MV-4-11 (cell line): Measurements from ENCODE around the gene PDZD2.
"Not testable (repeated sequence)": the region's sequence is repeated elsewhere in the genome, so short reads cannot be mapped to it uniquely, and the experiment has no call there.

ENCODE experiments used
- DNase-seq: peaks from one replicate; lab custom pipeline; 2025; lab: John Stamatoyannopoulos, UW

PDZD2 gene

DNA sequence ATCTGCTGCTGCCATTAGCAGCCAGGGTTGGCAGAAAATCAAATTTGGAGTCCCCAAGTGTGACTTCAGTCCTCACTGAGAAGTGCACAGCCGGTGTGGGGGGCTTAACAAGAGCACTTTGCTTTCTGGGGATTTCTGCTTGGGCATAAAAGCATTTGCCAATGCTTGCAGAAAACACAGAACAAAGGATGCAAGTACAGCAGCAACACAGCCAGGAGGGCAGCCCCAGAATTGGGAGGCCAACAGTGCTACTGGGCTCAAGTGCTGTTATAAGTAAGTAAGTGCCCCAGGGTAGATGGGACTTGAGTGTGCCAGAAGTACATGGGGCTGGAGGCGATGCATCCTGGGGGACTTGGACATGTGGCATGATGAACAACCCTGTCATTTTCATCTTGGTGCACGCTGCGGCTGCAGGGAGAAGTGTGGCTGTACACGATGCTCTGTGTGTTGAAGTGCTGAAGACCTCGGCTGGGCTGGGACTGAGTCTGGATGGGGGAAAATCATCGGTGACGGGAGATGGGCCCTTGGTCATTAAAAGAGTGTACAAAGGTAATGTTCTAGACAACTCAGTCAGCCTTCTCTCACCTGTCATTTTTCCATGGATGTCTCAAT, 461.9 kb downstream of the PDZD2 start:
- DNase-seq = no peak

DNA sequence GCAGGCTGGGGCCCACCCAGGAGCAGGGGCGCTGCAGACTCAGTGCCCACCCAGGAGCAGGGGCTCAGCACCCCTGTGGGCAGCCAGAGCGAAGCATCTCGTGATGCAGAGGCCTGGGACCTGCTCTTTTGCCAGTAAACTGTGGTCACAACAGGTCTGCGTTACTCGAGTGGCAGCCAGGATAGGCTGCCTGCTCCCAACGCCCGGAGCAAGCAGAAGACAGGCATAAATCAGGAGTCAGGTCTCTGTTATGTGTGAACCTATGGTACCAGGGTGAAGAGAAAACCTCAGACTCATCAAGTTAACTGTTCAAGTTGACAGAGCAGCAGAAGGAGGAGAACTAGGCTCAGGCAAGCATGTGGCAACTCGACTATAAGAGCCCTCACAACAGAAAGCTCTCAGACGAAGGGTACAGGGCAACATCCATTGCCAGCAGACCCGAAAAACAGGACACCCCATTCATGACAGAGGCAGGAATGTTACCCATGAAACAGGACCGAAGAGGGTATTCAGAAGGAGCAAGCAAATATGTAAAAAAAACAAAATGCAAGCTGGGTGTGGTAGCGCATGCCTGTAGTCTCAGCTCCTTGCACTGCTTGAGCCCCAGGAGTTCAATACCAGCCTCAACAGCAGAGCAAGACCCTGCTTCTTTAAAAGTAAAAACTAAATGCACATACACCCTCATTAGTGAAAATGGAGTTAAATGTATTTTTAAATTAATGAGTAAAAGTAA, 463.5 kb downstream of the PDZD2 start:
- no peak for DNase-seq

DNA sequence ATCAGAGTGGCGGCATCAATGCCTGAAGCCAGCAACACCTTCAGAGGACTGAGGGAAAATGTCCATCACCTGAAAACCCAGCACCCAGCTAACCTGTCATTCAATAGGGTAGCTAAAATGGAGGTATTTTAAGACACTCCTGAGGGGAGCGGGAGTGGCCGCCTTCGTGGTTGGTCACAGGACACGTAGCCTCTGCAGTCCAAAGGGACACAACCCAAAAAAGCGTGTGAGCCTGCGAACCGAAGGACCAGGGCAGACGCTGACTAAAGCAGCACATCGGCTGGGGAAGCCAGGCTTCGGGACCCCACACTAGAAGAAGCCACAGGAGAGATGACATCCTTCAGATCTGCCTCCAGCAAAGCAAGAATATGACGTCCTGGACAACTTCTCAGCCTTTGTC, 464.6 kb downstream of the PDZD2 start:
- no peak for DNase-seq

DNA sequence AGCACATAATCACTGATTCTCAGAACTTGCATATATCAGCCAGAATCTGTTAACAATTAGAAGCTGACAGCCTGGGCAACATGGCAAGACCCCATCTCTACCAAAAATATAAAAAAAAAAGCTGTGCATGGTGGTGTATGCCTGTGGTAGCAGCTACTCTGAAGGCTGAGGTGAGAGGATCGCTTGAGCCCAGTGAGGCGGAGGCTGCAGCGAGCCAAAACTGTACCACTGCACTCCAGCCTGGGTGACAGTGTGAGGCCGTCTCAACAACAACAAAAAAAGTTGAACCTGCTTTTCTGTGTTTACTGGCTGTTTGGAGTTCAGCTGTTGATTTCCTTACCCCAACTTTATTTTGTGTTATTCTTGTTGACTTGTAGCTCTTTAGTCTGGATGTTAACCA, 468.4 kb downstream of the PDZD2 start:
- no peak for DNase-seq

DNA sequence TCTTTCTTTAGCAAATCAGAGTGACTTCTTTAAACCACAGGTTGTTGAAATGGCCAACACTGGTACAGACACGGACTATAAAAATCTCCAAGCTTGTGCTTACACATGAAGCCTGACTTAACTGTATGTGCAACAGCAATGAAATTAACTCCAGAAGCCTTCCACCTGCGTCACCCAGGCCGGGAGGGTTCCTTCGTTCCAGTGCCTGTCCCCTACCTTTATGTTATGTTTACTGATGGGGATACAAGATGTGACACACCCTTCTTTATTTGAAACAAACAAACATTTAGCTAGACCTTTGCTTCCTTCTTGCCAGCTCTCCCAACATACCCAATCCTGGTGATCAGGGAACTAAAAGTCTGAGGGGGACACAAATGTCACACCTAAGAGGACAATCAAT, 469.2 kb downstream of the PDZD2 start:
- no peak for DNase-seq

DNA sequence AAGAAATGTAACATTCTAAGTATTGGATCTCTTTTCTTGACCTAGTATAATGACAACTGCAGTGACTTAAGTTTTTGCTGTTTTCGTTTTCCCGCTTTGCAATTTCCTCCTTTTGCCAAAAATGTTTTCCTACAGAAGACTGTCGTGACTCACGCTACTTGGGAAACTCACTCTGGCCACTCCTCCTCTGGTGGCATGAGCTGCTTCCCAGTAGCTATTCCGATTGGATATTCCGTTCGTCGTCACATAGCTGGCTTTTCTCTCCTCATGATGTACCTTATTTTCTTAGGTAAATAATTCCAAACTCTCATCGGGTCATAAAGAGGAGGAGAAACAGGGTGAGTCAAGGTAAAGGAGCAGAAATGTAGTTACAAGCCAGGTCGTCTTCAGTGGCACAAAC, 470.3 kb downstream of the PDZD2 start:
- DNase-seq = no peak

DNA sequence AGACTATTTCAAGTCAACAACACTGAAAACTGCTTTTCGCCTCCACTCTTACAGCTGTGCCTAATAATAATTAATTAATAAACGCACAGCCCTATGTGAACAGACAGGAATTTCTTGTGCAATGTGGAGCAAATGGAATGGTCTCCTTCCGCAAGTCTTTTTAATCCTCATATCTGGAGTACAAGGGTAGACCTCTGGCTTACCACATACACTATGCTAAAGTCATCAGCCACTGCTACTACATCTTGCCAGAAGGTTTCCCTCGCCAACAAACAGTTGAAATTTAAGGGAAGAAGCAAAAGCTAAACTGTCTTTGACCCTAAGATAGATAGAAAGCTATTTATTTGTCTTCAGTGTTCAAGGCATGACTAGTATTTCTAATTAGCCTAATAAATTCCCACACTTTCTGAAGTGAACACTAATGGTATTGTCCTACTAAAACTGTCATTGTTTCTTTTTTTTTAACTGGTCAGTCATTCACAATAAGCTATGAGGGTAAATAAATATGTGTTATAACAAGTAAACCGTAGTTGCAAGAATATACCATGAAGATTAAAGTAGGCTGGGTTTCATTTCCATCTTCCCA, 471.3 kb downstream of the PDZD2 start:
- no peak for DNase-seq

DNA sequence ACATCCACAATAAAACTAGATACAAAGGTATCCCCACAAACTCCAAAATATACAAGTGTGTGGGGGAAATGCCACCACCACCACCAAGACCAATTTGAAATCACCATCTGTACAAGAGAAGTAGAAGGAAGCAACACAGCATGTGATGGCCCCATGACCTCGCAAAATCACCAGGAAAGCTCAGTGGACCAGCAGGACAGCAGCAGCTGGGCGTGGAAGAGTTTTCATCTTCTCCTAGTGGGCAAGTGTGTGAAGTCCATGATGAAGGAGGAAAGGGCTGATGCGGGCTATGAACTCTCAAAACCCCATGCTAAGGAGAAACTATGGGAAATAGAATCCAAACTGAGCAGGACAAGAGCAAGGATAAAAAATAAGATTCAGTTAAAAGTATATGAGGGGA, 477.1 kb downstream of the PDZD2 start:
- DNase-seq = no peak

DNA sequence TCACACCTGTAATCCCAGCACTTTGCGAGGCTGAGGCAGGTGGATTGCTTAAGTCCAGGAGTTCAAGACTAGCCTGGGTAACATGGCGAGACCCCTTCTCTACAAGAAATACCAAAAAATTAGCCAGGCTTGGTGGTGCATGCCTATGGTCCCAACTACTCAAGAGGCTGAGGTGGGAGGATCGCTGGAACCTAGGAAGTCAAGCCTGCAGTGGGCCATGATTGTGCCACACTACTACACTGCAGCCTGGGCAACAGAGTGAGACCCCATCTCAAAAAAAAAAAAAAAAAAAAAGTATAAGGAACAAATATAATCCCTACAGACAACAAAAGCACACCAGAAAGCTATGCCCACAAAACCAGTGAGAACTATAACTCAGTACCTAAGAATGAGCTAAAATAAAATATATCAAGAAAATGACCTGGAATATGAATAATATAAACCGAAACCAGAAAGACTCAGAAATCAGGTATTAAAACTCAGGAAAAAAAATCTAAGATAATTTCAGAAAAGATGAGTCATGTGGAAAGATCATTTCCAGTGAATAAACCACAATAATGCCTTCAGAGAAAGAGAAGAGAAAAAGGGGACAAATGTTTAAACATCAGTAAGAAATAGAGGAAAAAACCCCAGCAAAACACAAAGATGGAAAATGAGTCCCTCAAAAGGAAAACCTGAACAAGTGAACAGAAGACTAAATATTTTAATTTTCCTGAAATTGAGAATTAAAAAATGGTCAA, 477.8 kb downstream of the PDZD2 start:
- no peak for DNase-seq

DNA sequence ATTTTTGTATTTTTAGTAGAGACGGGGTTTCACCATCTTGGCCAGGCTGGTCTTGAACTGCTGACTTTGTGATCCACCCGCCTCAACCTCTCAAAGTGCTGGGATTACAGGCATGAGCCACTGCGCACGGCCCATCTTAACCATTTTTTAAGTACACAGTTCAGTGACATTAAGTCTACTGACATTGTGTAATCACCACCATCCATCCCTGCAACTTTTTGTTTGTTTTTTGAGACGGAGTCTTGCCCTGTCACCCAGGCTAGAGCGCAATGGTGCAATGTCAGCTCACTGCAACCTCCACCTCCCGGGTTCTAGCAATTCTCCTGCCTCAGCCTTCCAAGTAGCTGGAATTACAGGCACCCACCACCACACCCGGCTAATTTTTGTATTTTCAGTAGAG, 480.0 kb downstream of the PDZD2 start:
- DNase-seq = not testable (repeated sequence)

DNA sequence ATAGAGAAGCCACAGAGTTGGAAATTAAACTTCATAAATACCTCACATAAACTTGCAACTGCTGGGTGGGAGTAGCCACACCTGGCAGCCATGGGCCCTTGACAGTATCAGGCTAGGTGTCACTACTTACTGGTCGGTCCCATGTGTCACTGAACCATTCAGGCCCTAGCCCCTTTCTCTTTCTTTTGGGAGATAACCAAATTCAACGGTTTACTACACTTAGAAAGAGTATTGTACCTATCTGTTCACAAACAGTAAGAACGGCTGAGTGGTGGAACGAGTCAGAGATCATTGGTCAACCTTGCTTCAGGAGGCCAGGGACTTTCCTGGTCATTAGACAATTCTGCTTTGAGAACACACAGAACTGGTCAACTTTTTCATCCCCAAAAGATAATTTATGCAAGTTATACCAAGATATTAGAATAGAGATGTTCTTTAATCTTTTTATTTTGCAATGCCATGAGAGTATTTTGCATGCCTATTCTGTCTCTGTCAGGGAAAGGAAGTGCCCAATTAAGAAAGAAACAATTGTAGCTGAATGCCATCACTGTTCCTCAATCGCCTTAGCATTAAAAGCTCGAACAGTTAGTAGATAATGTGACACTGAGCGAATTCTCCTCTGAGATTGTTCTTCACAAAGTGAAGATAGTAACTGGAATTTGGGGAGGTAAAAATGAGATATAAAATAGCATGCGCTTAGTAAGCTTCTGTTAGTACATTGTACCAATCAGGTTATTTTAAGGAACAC, 484.3 kb downstream of the PDZD2 start:
- no peak for DNase-seq

DNA sequence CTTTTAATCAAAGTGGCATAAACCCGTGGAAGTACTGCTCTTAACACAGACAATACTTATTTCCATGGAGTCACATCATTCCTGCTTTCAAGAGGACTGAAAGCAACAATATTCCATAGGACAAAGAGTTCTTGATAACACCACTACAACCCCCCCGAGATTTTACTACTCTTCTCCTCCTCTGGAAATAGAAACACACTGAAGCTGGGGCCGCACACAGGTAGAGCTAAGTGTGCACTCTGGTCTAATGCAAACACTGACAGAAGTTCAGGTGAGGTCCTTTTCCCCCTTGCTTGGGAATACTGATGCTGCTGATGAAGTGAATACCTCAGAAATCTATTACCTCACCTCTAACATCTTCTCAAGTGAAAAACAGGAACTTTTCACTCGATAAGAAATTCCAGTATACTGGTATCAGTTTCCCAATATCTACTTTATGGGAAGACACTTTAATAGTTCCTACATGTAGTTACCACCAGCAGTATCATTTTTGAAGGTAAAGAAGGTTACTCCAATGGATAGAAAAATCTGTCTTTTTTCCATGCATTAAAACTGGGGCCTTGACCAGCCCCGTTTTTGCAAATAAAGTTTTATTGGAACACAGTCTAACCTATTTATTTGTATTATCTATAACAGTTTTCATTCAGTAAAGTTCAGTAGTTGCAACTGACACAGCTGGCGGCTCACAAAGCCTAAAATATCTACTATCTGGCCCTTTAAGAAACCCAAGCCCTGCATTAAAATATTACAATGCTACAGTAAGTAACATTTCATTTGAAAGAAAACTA, 485.2 kb downstream of the PDZD2 start:
- DNase-seq = no peak

DNA sequence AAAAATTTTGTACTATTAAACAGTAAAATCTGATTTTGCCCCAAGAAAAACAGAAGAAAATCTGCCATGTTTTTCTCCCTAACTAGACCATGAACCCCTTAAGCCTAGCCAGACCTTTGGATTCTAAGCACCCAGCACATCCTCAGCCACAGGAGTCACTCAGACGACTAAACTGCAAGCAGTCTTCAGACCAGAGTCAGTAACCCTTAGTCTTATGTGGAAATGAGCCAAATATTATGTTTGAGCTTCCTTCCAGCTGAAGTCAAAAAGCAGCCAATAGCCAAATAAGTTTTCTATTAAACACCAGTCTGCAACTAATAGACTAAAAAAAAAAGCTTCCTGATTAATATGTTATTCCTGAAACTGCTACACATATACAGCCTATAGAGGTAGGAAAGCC, 487.8 kb downstream of the PDZD2 start:
- no peak for DNase-seq

DNA sequence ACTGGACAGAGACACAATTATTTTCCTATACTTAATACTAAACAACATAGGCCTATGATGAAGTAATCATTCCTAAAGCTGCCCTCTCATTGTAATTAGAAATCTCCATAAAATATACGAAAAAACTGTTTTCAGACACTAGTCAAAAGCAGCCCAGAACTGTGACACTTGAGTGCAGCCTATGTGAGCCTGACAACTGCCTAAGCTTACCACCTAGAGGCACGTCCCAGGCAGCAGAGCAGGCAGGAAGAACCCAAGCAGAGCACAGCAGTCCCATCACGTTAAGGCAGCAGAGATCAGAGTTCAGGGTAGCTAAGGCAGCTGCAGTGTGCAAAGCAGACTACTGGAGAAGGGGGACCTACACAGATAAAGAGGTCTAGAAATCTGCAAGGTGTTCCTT, 488.8 kb downstream of the PDZD2 start:
- no peak for DNase-seq

DNA sequence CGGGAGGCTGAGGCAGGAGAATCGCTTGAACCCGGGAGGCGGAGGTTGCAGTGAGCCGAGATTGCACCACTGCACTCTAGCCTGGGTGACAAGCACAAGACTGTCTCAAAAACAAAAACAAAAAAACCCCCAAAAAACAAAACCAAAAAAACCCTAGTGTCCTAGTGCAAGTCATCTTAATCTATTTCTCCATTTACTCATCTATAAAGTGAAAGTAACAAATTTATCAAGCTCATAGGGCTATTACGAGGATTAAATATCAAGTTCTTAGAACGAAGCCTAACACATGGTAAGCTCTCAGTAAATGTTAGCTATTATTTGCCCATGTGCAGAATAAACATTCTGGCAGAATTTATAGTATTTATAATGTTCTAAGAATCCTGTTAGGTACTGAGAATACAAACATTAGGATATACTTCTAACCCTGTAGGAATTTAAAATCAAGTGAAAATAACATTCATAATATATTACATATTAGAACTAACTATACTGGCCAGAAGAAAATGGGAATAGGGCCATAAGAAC, 490.2 kb downstream of the PDZD2 start:
- DNase-seq = no peak

DNA sequence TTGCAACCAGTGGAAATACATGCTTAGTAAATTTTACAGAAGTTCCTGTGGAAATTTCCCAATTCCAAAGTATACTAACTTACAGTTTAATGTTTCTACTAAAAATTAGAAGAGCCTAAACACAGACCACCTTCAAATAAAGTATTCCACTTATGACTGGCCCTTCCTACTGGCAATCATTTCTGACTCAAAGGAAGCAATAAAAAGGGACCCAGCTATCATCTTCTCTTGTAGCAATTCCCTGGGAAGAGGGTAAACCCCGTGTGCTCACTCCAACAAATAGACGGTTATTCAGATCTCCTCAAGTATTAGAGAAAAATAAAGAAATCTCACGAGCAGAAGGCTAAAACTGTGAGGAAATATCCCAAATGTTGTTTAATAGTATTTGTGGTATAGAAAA, 491.9 kb downstream of the PDZD2 start:
- no peak for DNase-seq

DNA sequence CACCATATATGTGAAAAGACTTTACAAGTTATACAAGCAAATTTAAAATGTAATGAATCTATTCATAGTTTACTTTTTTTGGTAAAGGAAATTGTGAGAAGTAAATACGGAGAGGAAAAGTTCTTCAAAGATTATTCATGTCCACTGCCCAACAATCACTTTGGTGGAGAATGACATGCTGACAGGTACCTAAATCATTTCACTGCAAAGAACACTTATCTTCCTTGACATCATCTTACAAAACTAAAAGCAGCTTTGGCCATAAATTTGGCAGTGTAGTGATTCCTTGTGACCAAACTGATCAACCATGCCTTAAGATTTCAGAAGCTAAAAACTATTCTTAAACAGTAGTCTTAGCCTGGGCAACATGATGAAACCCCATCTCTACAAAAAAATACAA, 492.7 kb downstream of the PDZD2 start:
- no peak for DNase-seq

DNA sequence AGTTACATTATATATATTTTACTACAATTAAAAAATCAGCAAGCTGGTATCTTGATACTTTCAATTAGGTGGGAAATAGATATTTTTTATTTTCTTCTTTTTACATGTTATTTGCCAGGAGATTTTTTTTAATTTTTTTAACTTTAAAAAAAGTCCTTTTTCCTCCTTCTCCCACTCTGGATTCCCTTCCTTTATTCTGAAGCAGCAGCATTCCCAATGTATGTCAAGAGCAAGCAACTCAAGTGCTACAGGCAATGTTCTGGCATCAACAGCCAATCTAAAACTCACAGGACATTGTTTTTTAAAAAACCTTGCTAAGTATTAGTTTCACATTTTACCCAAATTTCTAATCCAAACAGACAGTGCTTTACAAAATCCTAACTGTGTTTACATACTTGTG, 493.8 kb downstream of the PDZD2 start:
- DNase-seq = no peak

DNA sequence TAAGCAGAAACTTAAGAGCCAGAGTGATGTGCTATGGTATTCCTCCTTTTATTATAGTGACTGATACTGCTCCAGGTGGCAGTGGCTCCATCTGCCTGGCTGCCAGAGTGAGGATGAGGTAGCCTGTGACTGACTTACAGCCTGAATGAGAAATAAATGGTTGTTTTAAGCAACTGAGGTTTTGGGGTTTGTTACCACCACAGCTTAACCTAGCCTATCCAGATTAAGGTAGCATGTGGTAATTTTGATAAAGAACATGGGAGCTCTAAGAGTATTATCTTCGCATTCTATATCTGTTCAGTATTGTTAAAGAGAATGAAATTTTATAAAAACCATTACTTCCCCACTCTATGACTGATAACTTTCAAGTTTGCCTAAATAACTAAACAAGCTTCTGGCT, 496.2 kb downstream of the PDZD2 start:
- DNase-seq = no peak

DNA sequence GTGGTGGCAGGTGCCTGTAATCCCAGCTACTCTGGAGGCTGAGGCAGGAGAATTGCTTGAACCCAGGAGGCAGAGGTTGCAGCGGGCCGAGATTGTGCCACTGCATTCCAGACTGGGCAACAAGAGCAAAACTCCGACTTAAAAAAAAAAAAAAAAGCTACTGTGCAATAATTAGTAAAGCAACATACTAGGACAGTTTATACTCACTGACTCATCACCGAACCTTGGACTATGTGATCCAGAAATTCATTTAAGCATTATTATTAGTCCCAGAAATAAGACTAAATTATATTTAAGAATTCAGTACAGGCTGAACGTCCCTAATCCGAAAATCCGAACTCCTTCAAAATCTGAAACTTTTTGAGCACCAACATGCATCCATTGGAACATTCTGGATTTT, 497.4 kb downstream of the PDZD2 start:
- no peak for DNase-seq

DNA sequence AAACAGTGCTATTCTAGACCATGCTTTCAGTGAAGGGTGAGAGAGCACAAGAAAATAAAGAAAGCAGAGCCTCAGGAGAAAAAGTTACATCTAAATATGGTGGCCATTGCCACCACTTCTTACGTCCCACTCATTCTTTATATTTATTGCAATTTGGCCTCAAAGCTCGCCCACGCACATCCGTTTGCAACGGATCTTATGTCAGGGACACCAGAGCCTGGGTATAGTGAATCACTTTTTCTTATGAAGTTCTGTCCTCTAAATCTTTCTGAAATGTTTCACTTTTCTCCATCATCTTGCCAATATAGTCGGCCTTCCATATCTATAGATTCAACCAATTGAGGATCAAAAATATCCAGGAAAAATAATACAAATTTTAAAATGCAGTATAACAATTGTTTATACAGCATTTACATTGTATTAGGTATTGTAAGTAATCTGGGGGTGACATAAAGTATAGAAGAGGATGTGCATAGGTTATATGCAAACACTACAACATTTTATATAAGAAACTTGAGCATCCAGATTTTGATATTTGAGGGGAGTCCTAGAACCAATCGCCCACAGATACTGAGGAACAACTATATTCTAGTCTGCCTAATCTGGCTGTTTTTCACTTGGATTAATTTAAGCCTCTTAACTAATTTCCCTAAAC, 500.0 kb downstream of the PDZD2 start:
- no peak for DNase-seq
